ENCODE data around the gene RPRD1B.

DNA sequence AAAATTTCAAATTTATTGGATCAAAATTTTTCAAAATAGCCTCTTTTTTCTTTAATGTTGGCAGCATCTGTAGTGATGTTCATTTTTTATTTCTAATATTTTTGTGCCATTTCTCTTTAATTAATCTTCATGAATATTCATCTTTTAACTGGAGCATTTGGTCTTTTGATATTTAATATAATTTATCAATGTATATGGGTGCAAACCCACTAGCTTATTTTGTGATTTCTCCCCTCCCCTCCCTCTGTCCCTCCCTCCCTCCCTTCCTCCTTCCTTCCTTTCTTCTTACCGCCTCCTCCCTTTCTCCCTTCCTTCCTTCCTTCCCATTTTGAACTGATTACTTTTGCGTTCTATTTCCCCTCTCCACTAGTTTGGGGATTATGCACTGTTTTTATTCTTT is 82.3 kb downstream of the RPRD1B start:
- TF ChIP-seq, protein P1, sequence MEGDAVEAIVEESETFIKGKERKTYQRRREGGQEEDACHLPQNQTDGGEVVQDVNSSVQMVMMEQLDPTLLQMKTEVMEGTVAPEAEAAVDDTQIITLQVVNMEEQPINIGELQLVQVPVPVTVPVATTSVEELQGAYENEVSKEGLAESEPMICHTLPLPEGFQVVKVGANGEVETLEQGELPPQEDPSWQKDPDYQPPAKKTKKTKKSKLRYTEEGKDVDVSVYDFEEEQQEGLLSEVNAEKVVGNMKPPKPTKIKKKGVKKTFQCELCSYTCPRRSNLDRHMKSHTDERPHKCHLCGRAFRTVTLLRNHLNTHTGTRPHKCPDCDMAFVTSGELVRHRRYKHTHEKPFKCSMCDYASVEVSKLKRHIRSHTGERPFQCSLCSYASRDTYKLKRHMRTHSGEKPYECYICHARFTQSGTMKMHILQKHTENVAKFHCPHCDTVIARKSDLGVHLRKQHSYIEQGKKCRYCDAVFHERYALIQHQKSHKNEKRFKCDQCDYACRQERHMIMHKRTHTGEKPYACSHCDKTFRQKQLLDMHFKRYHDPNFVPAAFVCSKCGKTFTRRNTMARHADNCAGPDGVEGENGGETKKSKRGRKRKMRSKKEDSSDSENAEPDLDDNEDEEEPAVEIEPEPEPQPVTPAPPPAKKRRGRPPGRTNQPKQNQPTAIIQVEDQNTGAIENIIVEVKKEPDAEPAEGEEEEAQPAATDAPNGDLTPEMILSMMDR (conservative IDR thresholded peaks at IDR 0.05; ENCODE audit: low read depth, low read length): no peak
- TF ChIP-seq RAD21 (IDR thresholded peaks at IDR 0.05; ENCODE audit: low read length): no peak
- TF ChIP-seq POLR2A (IDR thresholded peaks at IDR 0.05; ENCODE audit: low read depth, low read length): no peak
- TF ChIP-seq FOS (IDR thresholded peaks at IDR 0.05; ENCODE audit: low read depth, low read length): no peak
- no peak for TF ChIP-seq CEBPB (IDR thresholded peaks at IDR 0.05; ENCODE audit: low read depth, low read length)
- TF ChIP-seq MXI1 (IDR thresholded peaks at IDR 0.05; ENCODE audit: borderline replicate concordance, low read depth, low read length): no peak
- TF ChIP-seq RCOR1 (IDR thresholded peaks at IDR 0.05; ENCODE audit: insufficient replicate concordance, low read length): no peak
- no peak for TF ChIP-seq SMC3 (IDR thresholded peaks at IDR 0.05; ENCODE audit: low read depth, low read length)

Data from IMR-90 (cell line).